Measurements from ENCODE around the gene PROM1.

DNA sequence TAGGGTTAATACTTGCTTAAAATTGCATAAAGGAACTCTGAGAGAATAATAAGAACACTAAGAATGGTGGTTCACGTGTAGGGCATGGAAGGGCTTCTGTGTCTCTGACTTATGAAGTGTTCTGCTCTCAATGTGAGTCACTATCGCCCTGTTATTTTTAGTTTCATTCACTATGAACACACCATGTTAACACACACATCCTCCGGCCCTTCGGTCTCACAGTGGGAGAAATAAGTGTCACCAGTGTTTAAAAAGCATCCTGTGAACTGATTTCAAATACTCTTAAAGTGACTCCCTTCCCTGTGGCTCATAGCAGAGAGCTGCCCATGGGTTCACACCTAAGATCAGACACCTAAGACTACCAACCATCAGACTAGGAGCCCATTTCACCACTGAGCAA, 87.0 kb downstream of the PROM1 start:
- TF ChIP-seq, protein P1, sequence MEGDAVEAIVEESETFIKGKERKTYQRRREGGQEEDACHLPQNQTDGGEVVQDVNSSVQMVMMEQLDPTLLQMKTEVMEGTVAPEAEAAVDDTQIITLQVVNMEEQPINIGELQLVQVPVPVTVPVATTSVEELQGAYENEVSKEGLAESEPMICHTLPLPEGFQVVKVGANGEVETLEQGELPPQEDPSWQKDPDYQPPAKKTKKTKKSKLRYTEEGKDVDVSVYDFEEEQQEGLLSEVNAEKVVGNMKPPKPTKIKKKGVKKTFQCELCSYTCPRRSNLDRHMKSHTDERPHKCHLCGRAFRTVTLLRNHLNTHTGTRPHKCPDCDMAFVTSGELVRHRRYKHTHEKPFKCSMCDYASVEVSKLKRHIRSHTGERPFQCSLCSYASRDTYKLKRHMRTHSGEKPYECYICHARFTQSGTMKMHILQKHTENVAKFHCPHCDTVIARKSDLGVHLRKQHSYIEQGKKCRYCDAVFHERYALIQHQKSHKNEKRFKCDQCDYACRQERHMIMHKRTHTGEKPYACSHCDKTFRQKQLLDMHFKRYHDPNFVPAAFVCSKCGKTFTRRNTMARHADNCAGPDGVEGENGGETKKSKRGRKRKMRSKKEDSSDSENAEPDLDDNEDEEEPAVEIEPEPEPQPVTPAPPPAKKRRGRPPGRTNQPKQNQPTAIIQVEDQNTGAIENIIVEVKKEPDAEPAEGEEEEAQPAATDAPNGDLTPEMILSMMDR (IDR thresholded peaks at IDR 0.05; ENCODE audit: low read length), result no peak
- no peak for TF ChIP-seq EZH2 (optimal IDR thresholded peaks at IDR 0.05; ENCODE audit: low read depth, low read length)
- no peak for TF ChIP-seq EZH2phosphoT487 (IDR thresholded peaks at IDR 0.05; ENCODE audit: low read length)
